RCC 7860 (cell line): ENCODE data around the gene PHTF1.

Experiments used
- DNase-seq: peaks from one replicate; pipeline ENCODE4 v3.0.0-alpha.2; 2015; ENCODE audit warnings: low spot score
- FAIRE-seq: peaks from 2 replicates; lab custom pipeline; 2012; peaks lifted over from hg19 to GRCh38; lab: Jason Lieb, UNC

Gene PHTF1

GRCh38 chr1:113670650-113671049 lies 88.6 kb downstream of the PHTF1 start:
- DNase-seq (no peak), FAIRE-seq (no peak)

DNA sequence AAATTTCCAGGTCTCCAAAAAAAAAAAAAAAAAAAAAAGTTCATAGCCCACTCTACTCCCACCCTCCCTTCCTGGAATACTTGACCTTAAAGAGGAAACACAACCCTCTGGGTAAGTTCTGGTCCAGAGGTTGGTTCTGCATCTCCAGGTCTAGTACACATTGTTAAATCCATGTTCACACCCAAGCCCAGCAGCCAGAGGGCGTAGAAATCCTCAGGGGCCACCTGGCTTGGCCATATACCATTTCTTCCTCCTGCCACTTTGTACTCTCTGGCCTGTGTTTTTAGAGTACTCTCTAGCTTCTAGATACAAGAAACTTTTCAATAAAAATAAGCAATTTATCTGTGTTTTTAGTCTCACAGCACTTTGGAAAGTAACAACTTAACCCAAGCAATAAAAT lies 89.3 kb downstream of the PHTF1 start:
- DNase-seq (no peak), FAIRE-seq (no peak)

GRCh38 chr1:113666126-113666525 lies 93.2 kb downstream of the PHTF1 start:
- DNase-seq (no peak), FAIRE-seq (no peak)

DNA sequence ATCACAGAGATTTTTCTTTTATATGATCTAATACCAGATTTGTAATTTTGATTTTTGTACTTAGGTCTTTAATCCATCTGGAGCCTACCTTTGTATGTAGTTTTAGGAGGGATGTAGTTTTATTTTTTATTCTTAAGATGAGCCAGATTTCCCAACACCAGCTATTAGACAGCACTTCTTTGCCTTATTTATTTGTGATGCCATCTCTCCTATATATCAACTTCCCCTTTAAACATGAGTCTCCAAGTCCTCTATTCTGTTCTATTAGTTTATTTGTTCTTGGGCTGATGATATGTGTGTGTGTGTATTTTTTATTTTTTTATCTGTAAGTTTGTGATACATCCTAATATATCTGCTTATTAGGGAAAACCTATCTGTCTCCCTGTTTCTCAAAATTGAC lies 94.2 kb downstream of the PHTF1 start:
- no peak for FAIRE-seq
- DNase-seq = no peak

DNA sequence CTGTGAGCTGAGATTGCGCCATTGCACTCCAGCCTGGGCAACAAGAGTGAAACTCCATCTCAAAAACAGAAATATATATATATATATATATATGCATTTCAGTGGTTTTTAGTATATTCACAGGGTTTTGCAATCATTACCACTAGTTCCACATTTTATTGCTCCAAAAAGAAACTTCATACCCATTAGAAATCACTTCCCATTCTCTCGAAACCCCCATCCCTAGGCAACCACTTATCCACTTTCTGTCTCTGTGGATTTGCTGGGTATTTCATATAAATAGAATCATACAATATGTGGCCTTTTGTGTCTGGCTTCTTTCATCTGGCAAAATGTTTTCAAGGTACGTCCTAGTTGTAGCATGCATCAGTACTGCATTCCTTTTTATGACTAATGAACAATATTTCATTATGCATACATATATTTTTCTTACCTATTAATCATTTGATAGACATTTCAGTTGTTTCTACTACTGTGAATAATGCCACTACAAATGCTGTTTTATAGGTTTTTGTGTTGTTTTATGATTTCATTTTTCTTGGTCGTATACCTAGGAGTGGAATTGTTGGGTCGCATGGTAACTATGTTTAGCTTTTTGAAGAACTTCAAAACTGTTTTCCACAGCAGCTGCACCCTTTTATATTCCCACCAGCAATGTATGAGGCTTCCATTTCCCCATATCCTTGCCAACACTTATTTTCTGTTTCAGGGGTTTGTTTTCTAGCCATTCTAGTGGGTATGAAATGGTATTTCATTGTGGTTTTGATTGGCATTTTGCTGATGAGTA lies 95.9 kb downstream of the PHTF1 start:
- no peak for DNase-seq

GRCh38 chr1:113662101-113662500 lies 97.2 kb downstream of the PHTF1 start:
- DNase-seq = no peak
- no peak for FAIRE-seq

More for the DNA sequence above, 95.9 kb downstream of the PHTF1 start:
- FAIRE-seq = no peak

- no peak for FAIRE-seq
- DNase-seq = no peak
These were observed 99.2 kb downstream of the PHTF1 start for GRCh38 chr1:113660088-113660487.

GRCh38 chr1:113659556-113659955 lies 99.7 kb downstream of the PHTF1 start:
- no peak for FAIRE-seq
- DNase-seq = no peak

GRCh38 chr1:113659035-113659434 lies 100.3 kb downstream of the PHTF1 start:
- FAIRE-seq = no peak
- DNase-seq = no peak

- no peak for DNase-seq
- no peak for FAIRE-seq
These were observed 101.7 kb downstream of the PHTF1 start for GRCh38 chr1:113657556-113658063.

DNA sequence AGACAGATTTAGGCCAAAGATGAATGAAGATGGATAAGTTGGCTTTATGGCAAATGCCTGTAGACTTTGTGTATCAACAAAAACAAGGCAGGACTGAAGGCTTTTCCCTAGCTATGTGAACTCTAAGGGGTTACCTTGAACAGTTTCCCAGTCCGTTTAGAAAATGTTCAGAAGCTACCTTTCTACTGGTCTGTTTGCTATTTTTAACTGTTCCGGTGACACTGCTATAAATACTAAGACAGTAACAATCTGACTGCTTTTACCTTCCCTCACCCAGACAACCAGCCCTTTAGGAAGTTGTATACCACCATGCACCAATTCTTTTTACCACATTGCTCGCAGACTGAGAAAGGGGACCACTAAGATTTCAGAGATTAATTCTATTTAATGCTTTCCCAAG lies 102.2 kb downstream of the PHTF1 start:
- FAIRE-seq = no peak
- no peak for DNase-seq

DNA sequence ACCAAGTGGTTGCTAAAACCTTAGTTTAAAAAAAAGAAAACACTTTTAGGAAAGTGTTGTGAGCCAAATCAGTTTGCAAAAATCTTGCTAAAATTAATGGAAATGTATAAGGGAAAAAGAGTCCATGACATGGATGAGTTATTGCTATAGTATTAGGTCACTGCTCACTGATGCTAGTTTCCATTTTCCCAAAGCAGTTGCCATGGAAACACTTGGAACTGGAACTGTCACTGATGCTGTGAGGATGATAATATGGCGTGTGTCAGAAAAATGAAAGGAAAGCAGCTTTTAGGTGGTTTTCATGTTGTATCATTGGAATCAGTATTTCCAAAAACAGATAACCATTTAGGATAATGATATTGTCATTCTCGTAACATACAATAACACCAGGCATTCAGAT lies 104.4 kb downstream of the PHTF1 start:
- DNase-seq = no peak
- no peak for FAIRE-seq

GRCh38 chr1:113653741-113654140 lies 105.5 kb downstream of the PHTF1 start:
- FAIRE-seq = no peak
- DNase-seq = no peak

- DNase-seq = no peak
- no peak for FAIRE-seq
These were observed 106.5 kb downstream of the PHTF1 start for GRCh38 chr1:113652771-113653170.

GRCh38 chr1:113648478-113648877 lies 110.8 kb downstream of the PHTF1 start:
- DNase-seq (no peak), FAIRE-seq (no peak)

- DNase-seq = no peak
- no peak for FAIRE-seq
These were observed 112.1 kb downstream of the PHTF1 start for GRCh38 chr1:113647164-113647563.
